GM11168 (cell line): Measurements from ENCODE around the gene AKT3.
"Not testable (repeated sequence)": the region's sequence is repeated elsewhere in the genome, so short reads cannot be mapped to it uniquely, and the experiment has no call there.

ENCODE experiments used
- in situ Hi-C: fragments of 300-500 bp; cut with MboI; formaldehyde crosslinking; loops from one replicate; pipeline ENCODE4 v1.12.0; 2022; ENCODE audit warnings: low sequenced_read_pairs; ENCODE audit not compliant: unreplicated experiment

The AKT3 gene

GRCh38 chr1:243850202-243850451 is at the start of gene AKT3:
Gene AKT3, minus strand, starts transcription at chr1:243850243. Its CDS starts 7,073 bp downstream, at chr1:243843170.
- in situ Hi-C loops, result no loop called here

- in situ Hi-C loops, result no loop called here
Observed at GRCh38 chr1:243898278-243898677, 48.2 kb upstream of the AKT3 start.

- in situ Hi-C loops, result no loop called here
Observed at GRCh38 chr1:243896313-243896712, 46.3 kb upstream of the AKT3 start.

DNA sequence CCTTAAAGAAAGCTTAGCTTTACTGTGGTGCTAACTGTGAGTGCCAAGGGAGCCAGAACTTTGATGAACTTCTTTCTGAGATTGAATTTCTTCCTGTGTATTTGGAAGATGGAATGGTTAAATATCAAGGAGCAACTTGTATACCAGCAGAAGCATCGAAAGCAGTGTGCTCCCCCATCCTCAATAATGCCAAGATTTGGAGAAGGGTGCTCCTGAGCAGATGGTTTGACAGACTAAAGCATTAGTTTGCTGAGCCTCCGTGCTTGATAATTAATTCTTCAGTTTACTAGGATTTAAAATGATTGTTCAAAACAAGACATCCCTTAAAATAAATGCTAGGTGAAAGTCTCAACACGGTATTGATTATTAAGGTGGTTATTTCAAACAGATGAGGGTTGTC is 42.4 kb upstream of the AKT3 start:
- in situ Hi-C loops, result no loop called here

GRCh38 chr1:243890576-243890975 is 40.5 kb upstream of the AKT3 start:
- in situ Hi-C loops, result no loop called here

DNA sequence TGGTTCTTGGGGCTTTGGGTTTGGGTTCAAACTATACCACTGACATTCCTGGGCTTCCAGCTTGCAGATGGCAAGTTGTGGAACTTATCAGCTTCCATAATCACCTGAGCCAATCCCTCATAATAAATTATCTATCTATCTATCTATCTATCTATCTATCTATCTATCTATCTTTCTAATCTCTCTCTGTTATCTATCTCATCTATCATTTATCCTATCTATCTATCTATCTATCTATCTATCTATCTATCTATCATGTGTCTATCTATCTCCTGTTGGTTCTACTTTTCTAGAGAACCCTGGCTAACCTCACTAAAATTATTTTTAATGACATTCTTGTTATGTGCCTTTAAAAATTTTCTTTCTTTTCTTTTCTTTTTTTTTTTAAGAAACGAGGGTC is 35.8 kb upstream of the AKT3 start:
- in situ Hi-C loops, result no loop called here

DNA sequence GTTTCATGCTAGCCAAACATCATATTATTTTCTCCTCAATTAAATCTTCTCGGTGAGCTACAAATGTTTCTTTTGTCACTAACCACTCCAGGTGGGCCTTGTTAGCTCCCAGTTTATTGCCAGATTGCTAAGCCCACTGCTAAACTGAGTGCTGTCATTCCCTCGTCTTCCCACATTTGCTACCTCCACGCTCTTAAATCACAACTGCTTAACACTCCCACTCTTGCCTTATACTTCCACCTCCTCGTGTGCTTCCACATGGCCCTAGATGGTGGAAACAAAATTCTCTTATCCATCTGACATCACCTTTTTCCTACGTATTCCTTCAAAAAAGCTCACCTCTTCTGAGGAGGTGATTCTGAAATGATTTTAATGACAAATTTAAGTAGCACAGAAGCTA is 34.6 kb upstream of the AKT3 start:
- in situ Hi-C loops, result no loop called here

DNA sequence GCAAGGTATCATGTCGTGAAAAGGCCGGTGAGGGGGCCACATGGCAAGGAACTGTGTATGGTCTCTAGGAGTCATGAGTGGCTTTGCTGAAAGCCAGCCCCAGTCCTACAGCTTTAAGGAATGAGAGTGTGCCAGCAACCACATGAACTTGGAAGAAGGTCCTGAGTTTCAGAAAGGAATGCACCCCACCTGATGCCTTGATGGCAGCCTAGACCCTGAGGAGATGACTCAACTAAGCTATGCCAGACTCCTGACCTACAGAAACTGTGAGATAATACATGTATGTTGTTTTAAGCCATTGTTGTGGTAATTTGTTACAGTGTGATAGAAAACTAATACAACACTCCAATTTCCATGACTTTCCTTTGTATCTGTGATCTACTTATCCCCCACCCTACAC is 33.5 kb upstream of the AKT3 start:
- in situ Hi-C loops, result no loop called here

- in situ Hi-C loops, result no loop called here
Observed at GRCh38 chr1:243882276-243882675, 32.2 kb upstream of the AKT3 start.

DNA sequence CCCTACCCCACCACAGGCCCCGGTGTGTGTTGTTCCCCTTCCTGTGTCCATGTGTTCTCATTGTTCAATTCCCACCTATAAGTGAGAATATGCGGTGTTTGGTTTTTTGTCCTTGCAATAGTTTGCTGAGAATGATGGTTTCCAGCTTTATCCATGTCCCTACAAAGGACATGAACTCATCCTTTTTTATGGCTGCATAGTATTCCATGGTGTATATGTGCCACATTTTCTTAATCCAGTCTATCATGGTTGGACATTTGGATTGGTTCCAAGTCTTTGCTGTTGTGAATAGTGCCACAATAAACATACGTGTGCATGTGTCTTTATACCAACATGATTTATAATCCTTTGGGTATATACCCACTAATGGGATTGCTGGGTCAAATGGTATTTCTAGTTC is 27.0 kb upstream of the AKT3 start:
- in situ Hi-C loops, result not testable (repeated sequence)

DNA sequence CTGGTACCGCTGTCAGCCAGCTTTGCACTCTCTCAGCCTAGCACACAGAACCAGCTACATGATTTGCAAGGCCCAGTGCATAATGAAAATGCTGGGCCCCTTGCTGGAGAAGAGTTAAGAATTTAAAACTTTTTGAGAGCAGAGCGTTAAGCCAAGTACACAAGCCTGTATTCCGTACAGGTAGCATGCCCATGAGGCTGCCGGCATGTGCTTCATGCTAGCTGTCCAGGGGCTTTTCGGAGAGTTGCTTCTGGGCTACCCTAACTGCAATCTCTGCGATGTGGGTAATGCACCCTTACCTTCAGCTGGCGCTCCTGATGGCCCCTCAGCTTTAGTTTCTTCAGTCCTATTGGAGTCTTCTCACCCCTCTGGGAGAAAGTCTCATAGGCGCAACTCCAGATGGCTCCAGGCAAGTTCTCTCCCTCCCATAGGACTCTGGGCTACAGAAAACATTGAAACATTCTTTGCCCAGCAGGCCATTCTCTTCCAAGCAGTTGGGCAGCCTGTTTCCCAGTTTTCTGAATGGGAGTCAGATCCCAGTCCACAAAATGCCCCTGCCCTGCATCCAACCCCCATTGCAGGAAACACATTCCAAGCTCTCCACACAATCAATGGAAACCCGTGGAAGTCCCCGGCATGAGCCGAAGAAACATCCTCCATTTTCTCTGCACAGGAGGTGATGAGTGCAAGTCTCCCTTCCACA is 5.7 kb upstream of the AKT3 start:
- in situ Hi-C loops, result no loop called here

DNA sequence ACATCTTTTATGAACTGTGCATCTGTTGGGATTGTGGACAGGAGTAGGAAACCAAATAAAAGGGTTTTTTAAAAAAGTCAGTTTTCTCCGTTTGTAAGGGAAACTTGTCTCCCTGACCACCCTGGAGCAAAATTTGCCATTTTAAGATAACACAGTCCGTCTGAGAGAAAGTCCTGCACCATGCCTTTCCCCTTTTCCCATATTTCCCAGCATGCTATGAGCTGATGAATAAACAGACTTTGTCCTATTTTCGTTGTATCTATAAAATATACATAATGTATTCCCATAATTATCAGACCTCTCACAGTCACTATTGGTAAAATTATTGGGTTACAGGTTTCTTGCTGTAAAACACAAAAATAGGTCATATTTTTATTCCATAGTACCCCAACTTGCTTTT is 1.7 kb upstream of the AKT3 start:
- in situ Hi-C loops, result no loop called here

- in situ Hi-C loops, result no loop called here
Observed at GRCh38 chr1:243851257-243851756, 1.3 kb upstream of the AKT3 start.

GRCh38 chr1:243850452-243851256 is 611 bp upstream of the AKT3 start:
- in situ Hi-C loops, result no loop called here

DNA sequence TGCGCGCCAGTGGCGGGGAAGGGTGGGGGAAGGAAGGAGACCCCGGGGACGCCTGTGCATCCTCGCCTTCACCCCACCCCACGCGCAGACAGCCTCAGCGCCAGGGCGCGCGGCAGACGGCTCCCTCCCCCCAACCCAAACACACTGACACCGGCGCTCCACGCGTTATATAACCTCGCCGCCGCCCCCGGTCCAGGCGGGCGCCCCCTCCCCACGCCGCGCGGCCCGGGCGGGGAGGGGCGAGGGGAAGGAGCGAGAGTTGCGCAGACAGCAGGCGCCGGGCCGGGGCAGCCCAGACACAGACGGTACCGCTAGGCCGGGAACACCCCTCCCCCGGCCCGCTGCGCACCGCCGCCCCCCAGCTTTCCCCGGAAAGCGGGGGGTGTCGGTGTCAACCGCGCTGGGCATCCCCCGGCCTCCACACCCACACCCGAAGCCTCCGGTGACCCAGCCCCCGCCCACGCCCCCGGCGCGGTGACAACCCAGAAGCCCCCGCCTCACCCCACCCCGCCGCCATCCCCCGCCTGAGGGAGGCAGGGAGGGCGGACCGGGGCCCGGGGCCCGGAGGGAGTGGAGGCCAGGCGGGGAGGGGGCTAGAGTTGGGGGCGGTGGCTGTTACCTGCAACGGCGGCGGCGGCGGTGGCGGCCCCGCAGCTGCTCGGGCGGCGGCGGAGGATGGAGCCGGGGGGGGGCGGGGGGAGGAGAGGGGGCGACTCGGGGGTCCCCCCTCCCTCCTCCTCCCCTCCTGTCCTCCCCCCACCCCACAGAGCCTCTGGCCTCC is 432 bp downstream of the AKT3 start:
- in situ Hi-C loops, result no loop called here

- in situ Hi-C loops, result no loop called here
Observed at GRCh38 chr1:243848858-243849420, 1.1 kb downstream of the AKT3 start.

GRCh38 chr1:243848165-243848857 is 1.7 kb downstream of the AKT3 start:
- in situ Hi-C loops, result no loop called here

DNA sequence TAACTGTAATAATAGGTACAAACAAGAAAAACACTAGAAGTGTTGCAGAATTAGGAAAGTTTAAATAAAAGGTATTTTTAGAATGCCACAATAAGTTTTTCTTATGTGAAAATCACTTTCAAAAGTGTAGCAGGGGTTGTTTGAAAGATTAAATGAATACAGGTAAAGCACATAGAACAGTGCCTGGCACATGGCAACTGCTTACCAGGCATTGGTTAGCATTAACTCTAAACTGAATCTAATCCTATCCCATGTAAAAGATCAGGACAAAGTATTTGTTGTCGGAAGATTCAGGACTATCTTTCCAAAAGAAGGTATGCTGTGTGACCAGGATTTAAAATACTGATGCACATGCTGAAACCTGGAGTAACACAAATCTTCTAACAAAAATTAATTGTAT is 3.3 kb downstream of the AKT3 start:
- in situ Hi-C loops, result no loop called here

- in situ Hi-C loops, result no loop called here
Observed at GRCh38 chr1:243845888-243846287, 4.2 kb downstream of the AKT3 start.

- in situ Hi-C loops, result no loop called here
Observed at GRCh38 chr1:243844186-243844585, 5.9 kb downstream of the AKT3 start.
